HL-60 (cell line): ENCODE measurements around the gene TAS2R60.

Experiments used
- DNase-seq, 2 experiments: peaks; one replicate each; pipeline ENCODE4 v3.0.0-alpha.2; 2010 to 2020; ENCODE audit warnings: low read depth in 1 of 2, low spot score in 1 of 2
- H3K27ac ChIP-seq: fragments of 250-450 bp; sonication (Bioruptor Pico); replicated peaks from 2 replicates; pipeline ENCODE4 v1.5.1; 2020; ENCODE audit warnings: mild to moderate bottlenecking, moderate library complexity
- H3K27me3 ChIP-seq: fragments of 250-450 bp; sonication (Bioruptor Pico); 2 replicates; pipeline ENCODE4 v1.5.1; 2021; ENCODE audit warnings: mild to moderate bottlenecking, moderate library complexity; ENCODE audit not compliant: insufficient read depth, poor library complexity, severe bottlenecking
- H3K4me3 ChIP-seq: replicated peaks from 2 replicates; pipeline ENCODE4 v1.5.1; 2011; ENCODE audit warnings: mild to moderate bottlenecking, control low read depth, low read length; ENCODE audit not compliant: insufficient read depth
- CTCF ChIP-seq: IDR thresholded peaks from one replicate; pipeline ENCODE4 v1.5.1; 2011; ENCODE audit warnings: low read length, control low read depth, inconsistent platforms; ENCODE audit not compliant: insufficient read depth
- GABPA ChIP-seq: IDR thresholded peaks from 2 replicates; pipeline ENCODE4 v1.6.1; 2012; ENCODE audit warnings: low read depth
- POLR2AphosphoS5 ChIP-seq: IDR thresholded peaks from 2 replicates; pipeline ENCODE4 v1.6.1; 2012; ENCODE audit warnings: low read depth
- REST ChIP-seq: IDR thresholded peaks from 2 replicates; pipeline ENCODE4 v1.6.1; 2012; ENCODE audit warnings: low read depth; ENCODE audit not compliant: insufficient replicate concordance
- SPI1 ChIP-seq: IDR thresholded peaks from 2 replicates; pipeline ENCODE4 v1.6.1; 2012; ENCODE audit warnings: low read depth, mild to moderate bottlenecking, borderline replicate concordance

Gene TAS2R60

GRCh38 chr7:143397710-143398530 lies 45.3 kb upstream of the TAS2R60 start:
- no peaks in the 10 kb centered on the region for H3K27me3 ChIP-seq
- DNase-seq, result no peak
- no peak overlapping the region for H3K4me3 ChIP-seq
- no peak overlapping the region for H3K27ac ChIP-seq
- no peak for TF ChIP-seq POLR2AphosphoS5
- TF ChIP-seq SPI1, result no peak
- no peak for TF ChIP-seq CTCF
- no peak for TF ChIP-seq REST
- TF ChIP-seq GABPA, result no peak

- no peak for TF ChIP-seq REST
- H3K27me3 ChIP-seq, result no peaks in the 10 kb centered on the region
- no peak for DNase-seq
These were observed 44.6 kb upstream of the TAS2R60 start for GRCh38 chr7:143398616-143399015.

GRCh38 chr7:143399151-143399550 lies 44.1 kb upstream of the TAS2R60 start:
- H3K4me3 ChIP-seq, result no peak overlapping the region
- TF ChIP-seq POLR2AphosphoS5 (no peak), SPI1 (no peak), CTCF (no peak), REST (no peak), GABPA (no peak)
- H3K27ac ChIP-seq, result no peak overlapping the region
- no peak for DNase-seq
- no peaks in the 10 kb centered on the region for H3K27me3 ChIP-seq

More at GRCh38 chr7:143398616-143399015, 44.6 kb upstream of the TAS2R60 start:
- H3K27ac ChIP-seq, result no peak overlapping the region
- H3K4me3 ChIP-seq, result no peak overlapping the region
